PC-3 (cell line): ENCODE data around the gene CDC45. TPM values are rescaled to one million over a fixed set of nuclear protein-coding genes. Genes with fewer than 3 reads are reported as not detected.
"Not testable (repeated sequence)": the region's sequence is repeated elsewhere in the genome, so short reads cannot be mapped to it uniquely, and the experiment has no call there.

Experiments used
- ATAC-seq: fragments of 200-7000 bp; cut with Tn5 transposase; 2 replicates; pipeline ENCODE4 v1.9.1; 2020; ENCODE audit warnings: mild to moderate bottlenecking, moderate library complexity
- BruUV-seq: library from RNA; stranded (reverse); fragments of 400-500 nt; replicated peaks from 2 replicates; lab custom pipeline; 2021; lab: Mats Ljungman, UMichigan
- CTCF ChIA-PET: fragments of 300-600 bp; sonication (Branson Sonifier 250); formaldehyde crosslinking; loops from one replicate; lab custom pipeline; 2022; ENCODE audit warnings: antibody characterized with exemption; lab: Charles Lee
- POLR2A ChIA-PET: fragments of 300-600 bp; sonication (Branson Sonifier 250); formaldehyde crosslinking; loops from one replicate; lab custom pipeline; 2022; ENCODE audit warnings: antibody characterized with exemption; ENCODE audit not compliant: unreplicated experiment; lab: Charles Lee
- DNase-seq: peaks from one replicate; pipeline ENCODE4 v3.0.0-alpha.2; 2015
- H2AFZ ChIP-seq: fragments of 300-600 bp; sonication (generic); 2 replicates; pipeline ENCODE4 v1.6.0; 2016; ENCODE audit warnings: antibody characterized with exemption, low read length
- H3F3A ChIP-seq: fragments of 300-600 bp; sonication (generic); one replicate; pipeline ENCODE4 v1.6.0; 2017; ENCODE audit warnings: antibody characterized with exemption, low read length, control low read depth, mild to moderate bottlenecking; ENCODE audit not compliant: unreplicated experiment
- H3K27ac ChIP-seq: fragments of 300-600 bp; sonication (generic); 2 replicates; pipeline ENCODE4 v1.5.1; 2016; ENCODE audit warnings: mild to moderate bottlenecking, low read length
- H3K27me3 ChIP-seq: fragments of 300-600 bp; sonication (generic); 2 replicates; pipeline ENCODE4 v1.6.1; 2016; ENCODE audit warnings: low read length, mixed read lengths
- H3K36me3 ChIP-seq: fragments of 300-600 bp; sonication (generic); 2 replicates; pipeline ENCODE4 v1.6.1; 2016; ENCODE audit warnings: low read depth, mixed run types, low read length, mixed read lengths
- H3K4me1 ChIP-seq: fragments of 300-600 bp; sonication (generic); 2 replicates; pipeline ENCODE4 v1.5.1; 2016; ENCODE audit warnings: low read length; ENCODE audit not compliant: insufficient read depth
- H3K4me2 ChIP-seq: fragments of 300-600 bp; sonication (generic); 2 replicates; pipeline ENCODE4 v1.6.0; 2016; ENCODE audit warnings: low read length
- H3K4me3 ChIP-seq: fragments of 300-600 bp; sonication (generic); 2 replicates; pipeline ENCODE4 v1.5.1; 2016; ENCODE audit warnings: mild to moderate bottlenecking, low read length, mixed read lengths
- H3K79me2 ChIP-seq: fragments of 300-600 bp; sonication (generic); 2 replicates; pipeline ENCODE4 v1.6.1; 2017; ENCODE audit warnings: low read length, mixed read lengths
- H3K9ac ChIP-seq: fragments of 300-600 bp; sonication (generic); 2 replicates; pipeline ENCODE4 v1.6.0; 2016; ENCODE audit warnings: mild to moderate bottlenecking, low read length
- H3K9me2 ChIP-seq: fragments of 300-600 bp; sonication (generic); replicated peaks from 2 replicates; pipeline ENCODE4 v1.6.1; 2016; ENCODE audit warnings: mixed run types, low read length, mixed read lengths
- H3K9me3 ChIP-seq: fragments of 300-600 bp; sonication (generic); 2 replicates; pipeline ENCODE4 v1.6.1; 2016; ENCODE audit warnings: low read length, mixed read lengths
- H4K20me1 ChIP-seq: fragments of 300-600 bp; sonication (generic); 2 replicates; pipeline ENCODE4 v1.6.1; 2016; ENCODE audit warnings: low read length, mixed read lengths
- CTCF ChIP-seq: fragments of 300-600 bp; sonication (generic); conservative IDR thresholded peaks from 2 replicates; pipeline ENCODE4 v1.5.1; 2017; ENCODE audit warnings: antibody characterized with exemption, low read depth, mild to moderate bottlenecking, low read length
- EZH2 ChIP-seq: fragments of 300-600 bp; sonication (generic); IDR thresholded peaks from one replicate; pipeline ENCODE4 v1.6.1; 2017; ENCODE audit warnings: antibody characterized with exemption, mild to moderate bottlenecking, low read length; ENCODE audit not compliant: unreplicated experiment
- EZH2phosphoT487 ChIP-seq: fragments of 300-600 bp; sonication (generic); IDR thresholded peaks from 2 replicates; pipeline ENCODE4 v1.6.1; 2018; ENCODE audit warnings: mild to moderate bottlenecking, antibody characterized with exemption, low read length, borderline replicate concordance
- intact Hi-C: fragments of 100-400 bp; cut with micrococcal nuclease; formaldehyde crosslinking; loops from 2 replicates; pipeline ENCODE4 v1.9.0; 2023
- total RNA-seq: library from RNA; depleted of rRNA; stranded (reverse); fragments of >200 nt; gene quantifications from 2 replicates; pipeline ENCODE4 v1.2.3, GENCODE V29; 2014

Gene CDC45
- total RNA-seq, 1 experiment from 2014 or later, result 70.9 TPM

GRCh38 chr22:19547620-19548019 is 67.9 kb downstream of the CDC45 start:
- H3K79me2 ChIP-seq, result no peaks in the 10 kb centered on the region
- no TSS peak for BruUV-seq
- no peaks in the 10 kb centered on the region for H3K27me3 ChIP-seq
- no peaks in the 10 kb centered on the region for H3K9me2 ChIP-seq
- H2AFZ ChIP-seq, result no peak overlapping the region
- CTCF ChIA-PET, result no interaction called here
- POLR2A ChIA-PET, result no interaction called here
- H3K36me3 ChIP-seq, result no peaks in the 10 kb centered on the region
- no peaks in the 10 kb centered on the region for H3K9me3 ChIP-seq
- TF ChIP-seq EZH2phosphoT487 (no peak), CTCF (no peak), EZH2 (no peak)
- intact Hi-C loops, result no loop called here
- no peaks in the 10 kb centered on the region for H3K4me1 ChIP-seq
- H3K9ac ChIP-seq, result no peak overlapping the region
- ATAC-seq, result no peak
- H3K4me2 ChIP-seq, result no peak overlapping the region
- no peak overlapping the region for H3K27ac ChIP-seq
- no peak for DNase-seq
- H3F3A ChIP-seq, result no peaks in the 10 kb centered on the region
- no peaks in the 10 kb centered on the region for H4K20me1 ChIP-seq
- no peak overlapping the region for H3K4me3 ChIP-seq

- H4K20me1 ChIP-seq, H3K4me3 ChIP-seq, H3F3A ChIP-seq, H3K4me1 ChIP-seq, DNase-seq, intact Hi-C loops, BruUV-seq, H3K4me2 ChIP-seq, H3K9me3 ChIP-seq, ATAC-seq, H3K27ac ChIP-seq, H3K27me3 ChIP-seq, H3K9ac ChIP-seq, POLR2A ChIA-PET, H2AFZ ChIP-seq, H3K9me2 ChIP-seq, H3K79me2 ChIP-seq, H3K36me3 ChIP-seq, CTCF ChIA-PET: not testable (repeated sequence)
Measured at GRCh38 chr22:19548427-19548826, 68.7 kb downstream of the CDC45 start.

GRCh38 chr22:19548964-19549363 is 69.2 kb downstream of the CDC45 start:
- Histone ChIP-seq H4K20me1 (no peaks in the 10 kb centered on the region), H3K36me3 (no peaks in the 10 kb centered on the region), H2AFZ (no peak overlapping the region), H3K27ac (no peak overlapping the region), H3K9me3 (no peaks in the 10 kb centered on the region), H3K4me2 (no peak overlapping the region), H3K4me1 (no peaks in the 10 kb centered on the region), H3K9ac (no peak overlapping the region), H3F3A (no peaks in the 10 kb centered on the region), H3K4me3 (no peak overlapping the region), H3K9me2 (no peaks in the 10 kb centered on the region), H3K27me3 (no peaks in the 10 kb centered on the region), H3K79me2 (no peaks in the 10 kb centered on the region)
- BruUV-seq, result no TSS peak
- TF ChIP-seq EZH2phosphoT487, result no peak
- no peak for TF ChIP-seq CTCF
- no peak for TF ChIP-seq EZH2
- ChIA-PET CTCF (no interaction called here), POLR2A (no interaction called here)
- intact Hi-C loops, result no loop called here
- no peak for ATAC-seq
- no peak for DNase-seq
